ENCODE results near the gene FOXE3. TPM values are rescaled to one million over a fixed set of nuclear protein-coding genes. Genes with fewer than 3 reads are reported as not detected.

FOXE3 gene
- total and polyA plus RNA-seq, 7 donors = 0.15 TPM; not detected in 6

DNA sequence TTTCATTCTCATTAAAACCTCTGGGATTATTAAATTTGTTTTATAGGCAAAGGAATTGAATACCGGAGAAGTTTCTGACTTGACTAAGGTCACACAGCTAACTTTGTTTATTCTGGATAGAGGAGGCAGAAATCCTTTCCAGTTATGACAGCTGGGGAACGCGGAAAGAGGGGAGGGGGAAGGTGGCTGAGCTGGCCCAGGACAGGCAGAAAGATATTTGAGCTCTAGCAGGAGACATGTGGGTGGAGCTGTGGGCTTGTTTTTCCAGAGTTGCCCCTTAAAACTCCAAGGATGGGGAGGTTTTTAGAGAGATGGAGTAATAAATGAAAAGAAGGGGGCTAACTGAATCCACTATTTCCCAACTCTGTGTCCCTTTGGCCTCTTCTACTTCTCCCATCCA is 49.5 kb downstream of the FOXE3 start:
- H3K27me3 ChIP-seq = peaks cover 0 to 53% (median 14%) of the 10 kb centered on the region in 3 donors
- WGBS, 2 donors = 59 to 64% methylated on average over 3 of the region's 3 CpGs
- no peaks in the 10 kb centered on the region for H3K4me1 ChIP-seq
- no peak for DNase-seq
- no peaks in the 10 kb centered on the region for H3K9me3 ChIP-seq
- intact Hi-C loops (cut with DNase I) = no loop called here
- no peaks in the 10 kb centered on the region for H3K36me3 ChIP-seq
- no peak overlapping the region for H3K4me3 ChIP-seq
- H3K27ac ChIP-seq = no peak overlapping the region
- TF ChIP-seq EP300 (IDR thresholded peaks at IDR 0.05) (no peak), POLR2A (IDR thresholded peaks at IDR 0.05) (no peak), POLR2AphosphoS5 (IDR thresholded peaks at IDR 0.05) (no peak)
- TF ChIP-seq, protein P1, sequence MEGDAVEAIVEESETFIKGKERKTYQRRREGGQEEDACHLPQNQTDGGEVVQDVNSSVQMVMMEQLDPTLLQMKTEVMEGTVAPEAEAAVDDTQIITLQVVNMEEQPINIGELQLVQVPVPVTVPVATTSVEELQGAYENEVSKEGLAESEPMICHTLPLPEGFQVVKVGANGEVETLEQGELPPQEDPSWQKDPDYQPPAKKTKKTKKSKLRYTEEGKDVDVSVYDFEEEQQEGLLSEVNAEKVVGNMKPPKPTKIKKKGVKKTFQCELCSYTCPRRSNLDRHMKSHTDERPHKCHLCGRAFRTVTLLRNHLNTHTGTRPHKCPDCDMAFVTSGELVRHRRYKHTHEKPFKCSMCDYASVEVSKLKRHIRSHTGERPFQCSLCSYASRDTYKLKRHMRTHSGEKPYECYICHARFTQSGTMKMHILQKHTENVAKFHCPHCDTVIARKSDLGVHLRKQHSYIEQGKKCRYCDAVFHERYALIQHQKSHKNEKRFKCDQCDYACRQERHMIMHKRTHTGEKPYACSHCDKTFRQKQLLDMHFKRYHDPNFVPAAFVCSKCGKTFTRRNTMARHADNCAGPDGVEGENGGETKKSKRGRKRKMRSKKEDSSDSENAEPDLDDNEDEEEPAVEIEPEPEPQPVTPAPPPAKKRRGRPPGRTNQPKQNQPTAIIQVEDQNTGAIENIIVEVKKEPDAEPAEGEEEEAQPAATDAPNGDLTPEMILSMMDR (IDR thresholded peaks at IDR 0.05) = no peak

Other genes starting within 250 kb of the FOXE3 start
- not detected for gene PDZK1IP1, start 226.2 kb upstream of the FOXE3 start, total RNA-seq
- gene PDZK1IP1, start 226.2 kb upstream of the FOXE3 start, polyA plus RNA-seq = 100 to 1,000 TPM in 1 of 3 donors, 10 to 100 TPM in 2; 31.9 to 291 (median 35.4) TPM
- gene TAL1, start 184.1 kb upstream of the FOXE3 start, total RNA-seq = 1 to 10 TPM; 2.3 to 3.9 (median 3.2) TPM
- gene TAL1, start 184.1 kb upstream of the FOXE3 start, polyA plus RNA-seq = 1 to 10 TPM in 2 of 3 donors, not detected in 1; 1.2 to 1.4 TPM
- gene STIL, start 102.1 kb upstream of the FOXE3 start, total RNA-seq = under 1 TPM; 0.28 to 0.71 (median 0.44) TPM
- 1 to 10 TPM; 1.4 to 5.7 (median 2.4) TPM for gene STIL, start 102.1 kb upstream of the FOXE3 start, polyA plus RNA-seq
- 100 to 1,000 TPM in 3 of 4 donors, 10 to 100 TPM in 1; 94.1 to 146 (median 118) TPM for gene CMPK1, start 82.5 kb upstream of the FOXE3 start, total RNA-seq
- gene CMPK1, start 82.5 kb upstream of the FOXE3 start, polyA plus RNA-seq = 100 to 1,000 TPM; 118 to 250 (median 236) TPM
- gene FOXD2, start 21.8 kb downstream of the FOXE3 start, total RNA-seq = under 1 TPM in 2 of 4 donors, not detected in 2; under 0.01 to 0.14 TPM
- gene FOXD2, start 21.8 kb downstream of the FOXE3 start, polyA plus RNA-seq = 1 to 10 TPM; 3.0 to 4.9 (median 4.5) TPM